ENCODE measurements around the gene ADCY2. TPM values are rescaled to one million over a fixed set of nuclear protein-coding genes. Genes with fewer than 3 reads are reported as not detected.

ADCY2 gene
- 10 to 100 TPM in 1 of 4 donors, 1 to 10 TPM in 3; 5.7 to 18.5 (median 7.8) TPM for total RNA-seq

DNA sequence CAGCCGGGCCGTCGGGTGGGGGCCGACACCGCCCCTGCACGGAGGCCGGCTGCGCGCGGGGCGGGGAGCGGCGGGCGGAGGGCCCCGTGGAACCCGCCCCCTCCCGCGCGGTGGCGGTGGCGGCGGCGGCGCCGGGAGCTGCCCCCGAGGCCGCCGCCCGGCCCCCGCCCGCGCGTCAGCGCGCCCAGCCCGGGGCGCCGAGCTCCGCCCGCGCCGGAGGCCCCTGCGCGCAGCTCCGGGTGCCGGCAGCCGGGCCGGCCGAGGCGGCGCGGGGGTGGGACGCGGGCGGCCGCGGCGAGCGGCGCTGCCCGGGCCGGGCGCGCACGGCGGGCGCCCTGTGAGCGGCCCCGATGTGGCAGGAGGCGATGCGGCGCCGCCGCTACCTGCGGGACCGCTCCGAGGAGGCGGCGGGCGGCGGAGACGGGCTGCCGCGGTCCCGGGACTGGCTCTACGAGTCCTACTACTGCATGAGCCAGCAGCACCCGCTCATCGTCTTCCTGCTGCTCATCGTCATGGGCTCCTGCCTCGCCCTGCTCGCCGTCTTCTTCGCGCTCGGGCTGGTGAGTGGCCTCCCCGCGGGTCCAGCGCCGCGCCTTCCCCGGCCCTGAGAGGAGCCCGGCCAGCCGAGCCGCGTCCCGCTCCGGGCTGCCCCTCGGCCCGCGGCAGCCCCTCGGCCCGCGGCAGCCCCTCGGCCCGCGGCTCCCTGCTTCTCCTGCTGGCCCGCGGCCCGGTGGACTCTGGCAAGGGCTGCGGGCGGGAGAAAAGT lies at the start of gene ADCY2:
Gene ADCY2 (plus strand): TSS at position 192 of the 766 bp plus-strand sequence. CDS start 159 bp downstream, at position 351.
- TF ChIP-seq, protein P1, sequence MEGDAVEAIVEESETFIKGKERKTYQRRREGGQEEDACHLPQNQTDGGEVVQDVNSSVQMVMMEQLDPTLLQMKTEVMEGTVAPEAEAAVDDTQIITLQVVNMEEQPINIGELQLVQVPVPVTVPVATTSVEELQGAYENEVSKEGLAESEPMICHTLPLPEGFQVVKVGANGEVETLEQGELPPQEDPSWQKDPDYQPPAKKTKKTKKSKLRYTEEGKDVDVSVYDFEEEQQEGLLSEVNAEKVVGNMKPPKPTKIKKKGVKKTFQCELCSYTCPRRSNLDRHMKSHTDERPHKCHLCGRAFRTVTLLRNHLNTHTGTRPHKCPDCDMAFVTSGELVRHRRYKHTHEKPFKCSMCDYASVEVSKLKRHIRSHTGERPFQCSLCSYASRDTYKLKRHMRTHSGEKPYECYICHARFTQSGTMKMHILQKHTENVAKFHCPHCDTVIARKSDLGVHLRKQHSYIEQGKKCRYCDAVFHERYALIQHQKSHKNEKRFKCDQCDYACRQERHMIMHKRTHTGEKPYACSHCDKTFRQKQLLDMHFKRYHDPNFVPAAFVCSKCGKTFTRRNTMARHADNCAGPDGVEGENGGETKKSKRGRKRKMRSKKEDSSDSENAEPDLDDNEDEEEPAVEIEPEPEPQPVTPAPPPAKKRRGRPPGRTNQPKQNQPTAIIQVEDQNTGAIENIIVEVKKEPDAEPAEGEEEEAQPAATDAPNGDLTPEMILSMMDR (IDR thresholded peaks at IDR 0.05; ENCODE audit: low read depth), result no peak

DNA sequence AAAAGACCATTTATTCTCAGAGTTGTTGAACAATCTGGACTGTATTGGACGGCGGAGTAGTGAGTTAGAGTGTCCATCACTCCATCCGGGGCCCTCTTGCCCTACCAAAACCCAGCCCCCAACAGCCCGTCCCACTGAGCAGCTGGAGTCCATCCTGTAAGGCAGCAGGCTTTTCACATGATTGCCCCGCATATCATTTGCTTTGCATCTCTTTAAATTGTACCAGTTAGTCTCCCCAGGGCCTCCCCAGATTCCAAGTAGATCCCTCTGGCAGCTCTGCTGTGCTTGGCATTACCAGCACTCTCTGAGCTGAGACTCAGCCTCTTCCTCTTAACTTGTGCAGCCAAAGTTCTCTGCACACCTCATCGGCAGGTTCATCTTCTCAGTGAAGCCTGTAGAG lies 48.6 kb upstream of the ADCY2 start:
- TF ChIP-seq, protein P1 (IDR thresholded peaks at IDR 0.05; ENCODE audit: low read depth), result no peak

DNA sequence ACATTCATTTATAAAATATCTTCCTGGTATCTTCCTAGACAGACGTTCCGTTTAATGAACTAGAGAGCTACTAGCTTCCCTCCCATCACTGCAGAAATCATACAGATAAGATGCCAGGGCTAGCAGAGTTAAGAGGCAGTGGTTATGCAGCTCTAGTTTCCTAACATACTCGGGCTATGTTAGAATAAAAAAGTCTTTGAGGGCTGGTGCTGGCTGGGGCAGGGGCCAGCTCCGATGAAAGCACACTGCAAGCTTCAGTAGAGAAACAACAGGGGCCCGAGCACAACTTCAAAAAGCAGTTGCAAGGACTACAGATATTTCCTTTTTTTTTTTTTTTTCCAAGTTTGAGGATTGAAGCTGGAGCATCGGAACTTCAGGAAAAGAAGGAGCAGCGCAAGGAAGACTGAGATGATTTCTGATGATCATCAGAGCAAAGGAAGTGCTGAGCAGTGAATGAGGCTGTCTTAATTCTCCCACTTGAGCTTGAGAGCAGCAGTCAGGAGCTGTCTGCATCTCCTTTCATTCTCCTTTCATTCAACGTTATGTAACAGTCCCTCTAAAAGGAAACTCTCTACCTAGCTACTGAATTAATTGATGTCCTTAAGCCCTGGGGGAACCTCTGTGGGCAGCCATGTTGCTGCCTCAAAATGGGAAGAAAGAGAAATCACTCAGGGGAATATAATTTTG lies 47.6 kb upstream of the ADCY2 start:
- TF ChIP-seq, protein P1 (IDR thresholded peaks at IDR 0.05; ENCODE audit: low read depth), result no peak

DNA sequence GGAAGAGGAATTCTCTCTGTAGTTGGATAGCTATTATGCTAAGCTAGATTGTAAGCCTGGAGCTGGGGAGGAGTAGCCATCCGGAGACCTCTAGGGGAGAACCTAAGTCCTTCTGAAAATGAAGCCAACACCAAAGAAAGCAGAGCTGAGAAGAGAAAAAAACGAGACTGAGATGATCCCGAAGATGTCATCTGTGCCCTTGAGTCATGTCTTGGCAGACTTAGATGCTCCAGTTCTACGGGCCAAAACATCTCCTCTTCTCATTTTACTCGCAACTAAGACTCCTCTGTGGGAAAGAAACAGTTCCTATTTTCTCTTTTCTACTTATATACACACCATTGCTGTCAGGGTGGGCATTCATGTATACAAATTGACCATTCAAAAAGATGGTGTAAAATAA lies 34.3 kb upstream of the ADCY2 start:
- TF ChIP-seq, protein P1 (IDR thresholded peaks at IDR 0.05; ENCODE audit: low read depth), result no peak

DNA sequence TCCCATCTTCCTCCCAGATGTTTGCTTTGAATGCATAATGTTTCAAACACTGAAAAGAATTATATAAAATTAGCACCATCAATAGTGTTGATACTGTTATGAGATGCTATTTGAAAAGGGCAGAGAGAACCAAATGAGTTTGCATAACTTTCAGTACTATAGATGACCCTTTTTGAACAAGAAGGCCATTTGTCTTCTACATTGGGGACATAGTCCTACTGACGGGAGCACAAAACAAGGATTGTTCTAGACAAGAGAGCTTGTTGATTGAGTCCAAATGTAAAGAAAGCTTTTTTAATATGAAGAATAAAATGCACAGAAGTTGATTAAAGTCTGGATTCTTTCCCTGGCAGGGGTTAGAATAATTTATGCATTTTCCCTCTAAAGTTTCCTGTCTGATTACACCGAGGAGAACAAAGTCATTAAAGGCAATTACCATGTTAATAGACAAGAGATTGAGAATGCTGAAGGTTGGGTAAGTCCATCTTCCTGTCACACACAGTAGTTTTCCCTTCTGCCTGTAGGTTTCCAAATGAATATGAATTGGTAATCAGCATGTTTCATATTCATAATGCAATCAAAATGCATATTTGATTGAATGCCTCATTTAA lies 32.8 kb upstream of the ADCY2 start:
- TF ChIP-seq, protein P1 (IDR thresholded peaks at IDR 0.05; ENCODE audit: low read depth), result no peak

DNA sequence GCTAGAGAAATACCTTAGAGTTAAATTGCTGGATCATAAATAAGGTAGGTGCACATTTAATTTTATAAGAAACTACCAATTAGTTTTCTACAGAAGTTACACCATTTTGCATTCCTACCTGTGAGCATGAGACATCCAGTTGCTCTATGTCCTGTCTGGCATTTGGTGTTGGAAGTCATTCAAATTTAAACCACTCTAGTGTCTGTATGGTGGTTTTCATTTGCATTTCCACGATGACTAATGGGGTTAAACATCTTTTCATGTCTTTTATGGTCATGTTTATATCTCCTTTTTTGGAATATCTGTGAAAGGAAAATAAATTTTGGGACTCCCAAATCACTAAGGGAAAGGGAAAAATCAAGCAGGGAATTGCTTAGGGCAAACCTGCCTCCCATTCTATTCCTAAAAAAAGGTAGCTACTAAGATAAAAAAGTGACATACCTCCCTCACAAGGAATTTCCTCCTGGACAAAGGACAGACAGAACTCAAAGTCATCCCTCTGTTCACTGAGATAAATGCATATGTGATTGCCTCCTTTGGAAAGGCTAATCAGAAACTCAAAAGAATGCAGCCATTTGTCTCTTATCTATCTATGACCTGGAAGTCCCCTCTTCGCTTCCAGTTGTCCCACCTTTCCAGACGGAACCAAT lies 31.6 kb upstream of the ADCY2 start:
- TF ChIP-seq, protein P1 (IDR thresholded peaks at IDR 0.05; ENCODE audit: low read depth), result no peak
